GM13977 (cell line): Measurements from ENCODE around the gene MACROD2.
A peak's percentile ranks its signal among the peaks of the same experiment; 100 is the strongest.

Source experiments
- DNase-seq: peaks from one replicate; pipeline ENCODE4 v3.0.0; 2012; ENCODE audit warnings: low spot score
- in situ Hi-C: fragments of 300-500 bp; cut with MboI; formaldehyde crosslinking; loops from one replicate; pipeline ENCODE4 v1.12.0; 2022; ENCODE audit warnings: low sequenced_read_pairs, low pct_unique_long_range_greater_than_20kb, mixed read lengths, inconsistent platforms; ENCODE audit not compliant: unreplicated experiment
- TF ChIP-seq, protein P1 (sequence below): IDR thresholded peaks from 2 replicates; pipeline ENCODE4 v1.5.1; 2012; ENCODE audit warnings: mild to moderate bottlenecking, control low read depth; ENCODE audit not compliant: insufficient read depth; ENCODE audit errors: extremely low read depth, missing control alignments

MACROD2 gene

DNA sequence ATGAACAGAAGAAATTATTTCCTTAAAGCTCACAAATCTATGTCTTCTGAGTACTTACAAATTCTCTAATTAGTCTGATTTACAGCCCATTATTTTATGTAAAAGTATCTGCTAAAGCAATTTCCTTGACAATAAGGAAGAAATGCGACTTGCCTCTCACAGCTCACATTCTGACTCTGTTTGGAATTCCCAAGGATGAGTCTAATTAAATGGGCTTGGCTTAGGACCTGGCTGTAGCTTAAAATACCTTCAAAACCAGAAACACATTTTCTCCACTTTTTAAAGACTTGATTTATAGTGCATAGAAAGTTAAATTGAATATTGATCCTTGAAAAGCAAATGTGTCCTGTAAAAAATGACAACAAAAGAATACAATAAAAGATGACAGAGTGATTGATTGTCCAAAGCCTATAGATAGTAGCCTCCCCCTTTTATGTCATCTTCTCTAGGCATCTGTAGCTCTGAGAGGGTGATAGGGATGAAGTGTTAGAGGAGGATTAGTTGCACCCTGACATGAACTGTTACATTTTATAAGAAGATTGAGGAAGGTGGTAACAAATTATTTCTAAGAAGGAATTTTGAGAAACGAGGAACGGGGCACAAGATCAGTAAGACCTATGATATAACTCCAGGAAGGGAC lies 118.9 kb downstream of the MACROD2 start:
- TF ChIP-seq, protein P1, sequence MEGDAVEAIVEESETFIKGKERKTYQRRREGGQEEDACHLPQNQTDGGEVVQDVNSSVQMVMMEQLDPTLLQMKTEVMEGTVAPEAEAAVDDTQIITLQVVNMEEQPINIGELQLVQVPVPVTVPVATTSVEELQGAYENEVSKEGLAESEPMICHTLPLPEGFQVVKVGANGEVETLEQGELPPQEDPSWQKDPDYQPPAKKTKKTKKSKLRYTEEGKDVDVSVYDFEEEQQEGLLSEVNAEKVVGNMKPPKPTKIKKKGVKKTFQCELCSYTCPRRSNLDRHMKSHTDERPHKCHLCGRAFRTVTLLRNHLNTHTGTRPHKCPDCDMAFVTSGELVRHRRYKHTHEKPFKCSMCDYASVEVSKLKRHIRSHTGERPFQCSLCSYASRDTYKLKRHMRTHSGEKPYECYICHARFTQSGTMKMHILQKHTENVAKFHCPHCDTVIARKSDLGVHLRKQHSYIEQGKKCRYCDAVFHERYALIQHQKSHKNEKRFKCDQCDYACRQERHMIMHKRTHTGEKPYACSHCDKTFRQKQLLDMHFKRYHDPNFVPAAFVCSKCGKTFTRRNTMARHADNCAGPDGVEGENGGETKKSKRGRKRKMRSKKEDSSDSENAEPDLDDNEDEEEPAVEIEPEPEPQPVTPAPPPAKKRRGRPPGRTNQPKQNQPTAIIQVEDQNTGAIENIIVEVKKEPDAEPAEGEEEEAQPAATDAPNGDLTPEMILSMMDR: no peak
- in situ Hi-C loops: no loop called here
- no peak for DNase-seq

DNA sequence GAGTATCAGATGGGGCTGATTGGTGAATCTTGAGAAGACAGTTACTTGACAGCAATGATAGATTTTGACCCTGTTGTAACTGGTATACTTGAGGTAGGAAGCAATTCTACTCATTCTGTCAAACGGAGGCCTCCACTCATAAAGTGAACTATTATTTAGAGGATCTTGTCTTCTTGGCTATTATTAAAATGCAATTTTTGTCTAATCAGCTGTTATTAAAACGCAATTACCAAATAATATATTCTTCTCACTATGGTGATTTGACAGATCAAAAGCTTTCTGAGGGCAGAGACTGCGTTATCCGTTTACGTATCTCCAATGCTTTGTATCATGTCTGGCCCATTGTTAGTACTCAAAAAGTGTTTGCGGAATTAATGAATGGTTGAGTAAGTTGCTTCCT lies 120.7 kb downstream of the MACROD2 start:
- TF ChIP-seq, protein P1: no peak
- in situ Hi-C loops: no loop called here
- no peak for DNase-seq

DNA sequence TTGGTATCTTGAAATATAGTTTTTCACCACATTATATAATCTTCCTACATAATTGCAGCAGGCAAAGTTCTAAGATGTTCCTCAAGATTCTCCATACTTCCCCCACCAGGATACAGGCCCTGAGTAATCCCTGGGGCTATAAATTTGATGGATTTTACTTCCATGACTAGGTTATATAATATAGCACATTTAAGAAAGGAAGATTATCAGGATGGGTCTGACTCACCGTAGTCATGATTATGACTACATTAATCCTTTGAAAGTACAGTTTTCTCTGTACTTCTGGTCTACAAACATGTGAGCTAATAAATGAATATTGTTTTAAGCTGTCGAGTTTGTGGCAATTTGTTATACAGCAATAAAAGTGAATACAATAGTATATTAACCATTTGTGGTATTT lies 122.5 kb downstream of the MACROD2 start:
- DNase-seq: no peak
- in situ Hi-C loops: no loop called here
- TF ChIP-seq, protein P1: no peak

DNA sequence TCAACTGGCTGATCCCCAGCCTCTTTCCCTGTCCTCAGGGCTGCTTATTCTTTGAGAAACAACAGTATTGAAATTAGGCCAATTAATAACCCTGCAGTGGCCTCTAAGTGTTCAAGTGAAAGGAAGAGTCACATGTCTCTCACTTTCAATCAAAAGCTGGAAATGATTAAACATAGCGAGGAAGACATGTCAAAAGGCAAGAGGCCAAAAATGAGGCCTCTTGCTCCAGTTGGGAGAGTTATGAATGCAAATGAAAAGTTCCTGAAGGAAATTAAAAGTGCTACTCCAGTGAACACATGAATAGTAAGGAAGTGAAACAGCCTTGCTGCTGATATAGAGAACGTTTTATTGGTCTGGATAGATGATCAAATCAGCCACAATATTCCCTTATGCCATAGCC lies 131.5 kb downstream of the MACROD2 start:
- TF ChIP-seq, protein P1: no peak
- DNase-seq: no peak
- in situ Hi-C loops: no loop called here

DNA sequence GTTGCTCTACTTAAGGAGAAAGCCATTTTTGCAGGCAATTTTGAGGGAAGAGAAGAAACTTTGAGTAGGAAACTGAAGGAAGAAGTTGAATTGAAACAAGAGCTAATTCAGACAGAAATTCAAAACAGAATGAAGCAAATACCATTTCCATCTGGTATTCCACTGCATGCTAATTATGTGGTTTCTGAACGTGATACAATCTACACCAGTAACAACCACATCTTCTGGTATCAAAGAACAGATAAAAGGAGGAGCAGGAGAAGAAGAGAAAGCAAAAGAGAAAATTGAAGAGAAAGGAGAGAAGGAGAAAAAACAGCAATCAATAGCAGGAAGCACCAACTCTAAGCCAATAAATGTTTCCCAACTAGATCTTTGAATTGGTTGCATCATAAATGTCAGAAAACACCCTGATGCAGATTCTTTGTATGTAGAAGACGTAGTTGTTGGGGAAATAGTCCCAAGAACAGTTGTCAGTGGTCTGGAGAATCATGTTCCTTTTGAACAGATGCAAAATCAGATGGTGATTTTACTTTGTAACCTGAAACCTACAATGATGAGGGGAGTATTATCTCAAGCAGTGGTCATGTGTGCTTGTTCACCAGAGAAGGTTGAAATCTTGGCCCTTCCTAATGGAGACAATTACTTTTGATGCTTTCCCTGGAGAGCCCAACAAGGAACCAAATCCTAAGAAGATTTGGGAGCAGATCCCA lies 132.4 kb downstream of the MACROD2 start:
- in situ Hi-C loops: no loop called here
- TF ChIP-seq, protein P1: no peak
- DNase-seq: no peak

DNA sequence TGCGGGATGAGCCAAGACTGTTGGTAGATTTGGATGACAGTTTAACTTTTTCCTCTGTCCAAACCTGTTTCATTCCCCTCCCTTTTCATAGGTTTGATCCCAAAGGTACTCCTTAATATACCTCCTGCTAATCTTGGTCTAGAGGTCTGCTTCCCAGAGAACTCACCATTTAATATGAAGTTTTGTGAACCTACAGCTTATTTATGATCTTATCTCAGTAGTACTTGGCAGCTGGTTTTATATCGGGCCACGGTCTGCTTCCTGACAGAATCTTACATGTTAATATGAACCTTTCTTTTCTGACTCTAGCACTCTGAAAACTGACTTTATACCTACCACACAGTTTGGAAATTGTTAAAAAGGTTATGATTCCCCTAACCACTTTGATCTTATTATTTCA lies 138.7 kb downstream of the MACROD2 start:
- TF ChIP-seq, protein P1: no peak
- DNase-seq: no peak
- in situ Hi-C loops: no loop called here

DNA sequence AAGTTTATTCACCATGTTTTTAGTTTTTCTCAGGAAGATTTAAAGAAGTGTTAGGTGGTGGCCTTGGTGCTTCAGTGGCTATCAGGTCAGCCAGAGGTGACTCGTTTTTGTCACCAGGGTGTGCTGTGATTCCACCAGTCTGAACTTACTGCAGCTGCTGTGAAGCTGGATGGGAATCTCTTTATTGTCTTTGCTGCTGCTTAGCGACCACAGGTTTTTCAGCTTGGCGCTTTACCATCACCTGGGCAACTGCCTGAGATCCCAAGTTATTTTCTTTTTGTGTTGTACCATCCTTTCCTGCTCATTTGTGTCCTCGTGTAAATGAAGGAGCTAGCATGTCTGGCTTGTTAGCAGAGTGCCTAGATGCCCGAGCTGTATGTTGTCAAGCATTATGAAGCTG lies 146.9 kb downstream of the MACROD2 start:
- DNase-seq: no peak
- TF ChIP-seq, protein P1: peak; percentile 39
- in situ Hi-C loops: no loop called here
